Measurements from ENCODE around the gene CSNK2B.

Gene CSNK2B

GRCh38 chr6:31690231-31691077, 24.6 kb downstream of the CSNK2B start:
- Histone ChIP-seq H3K9ac (ENCODE audit: low read length) (no peak overlapping the region), H3K36me3 (ENCODE audit: control insufficient read depth, insufficient read depth, low read length) (peaks cover 59% of the 10 kb centered on the region), H3K27ac (ENCODE audit: low read depth, low read length) (no peak overlapping the region), H3K4me3 (ENCODE audit: low read length) (no peak overlapping the region), H3K27me3 (ENCODE audit: control insufficient read depth, insufficient read depth, low read length) (no peaks in the 10 kb centered on the region), H3K4me1 (ENCODE audit: control insufficient read depth, insufficient read depth, low read length) (no peaks in the 10 kb centered on the region)

GRCh38 chr6:31691078-31691463, 25.2 kb downstream of the CSNK2B start:
- H3K4me3 ChIP-seq (ENCODE audit: low read length): no peak overlapping the region
- peaks cover 56% of the 10 kb centered on the region for H3K36me3 ChIP-seq (ENCODE audit: control insufficient read depth, insufficient read depth, low read length)
- no peak overlapping the region for H3K27ac ChIP-seq (ENCODE audit: low read depth, low read length)

GRCh38 chr6:31691564-31692108, 25.8 kb downstream of the CSNK2B start:
- no peak overlapping the region for H3K27ac ChIP-seq (ENCODE audit: low read depth, low read length)
- no peaks in the 10 kb centered on the region for H3K27me3 ChIP-seq (ENCODE audit: control insufficient read depth, insufficient read depth, low read length)
- no peaks in the 10 kb centered on the region for H3K4me1 ChIP-seq (ENCODE audit: control insufficient read depth, insufficient read depth, low read length)
- peaks cover 51% of the 10 kb centered on the region for H3K36me3 ChIP-seq (ENCODE audit: control insufficient read depth, insufficient read depth, low read length)
- no peak overlapping the region for H3K9ac ChIP-seq (ENCODE audit: low read length)
- H3K4me3 ChIP-seq (ENCODE audit: low read length): no peak overlapping the region

More at GRCh38 chr6:31691078-31691463, 25.2 kb downstream of the CSNK2B start:
- Histone ChIP-seq H3K4me1 (ENCODE audit: control insufficient read depth, insufficient read depth, low read length) (no peaks in the 10 kb centered on the region), H3K27me3 (ENCODE audit: control insufficient read depth, insufficient read depth, low read length) (no peaks in the 10 kb centered on the region), H3K9ac (ENCODE audit: low read length) (no peak overlapping the region)

GRCh38 chr6:31692353-31692752, 26.5 kb downstream of the CSNK2B start:
- Histone ChIP-seq H3K4me3 (ENCODE audit: low read length) (no peak overlapping the region), H3K4me1 (ENCODE audit: control insufficient read depth, insufficient read depth, low read length) (no peaks in the 10 kb centered on the region), H3K27ac (ENCODE audit: low read depth, low read length) (no peak overlapping the region), H3K9ac (ENCODE audit: low read length) (no peak overlapping the region), H3K36me3 (ENCODE audit: control insufficient read depth, insufficient read depth, low read length) (peaks cover 49% of the 10 kb centered on the region), H3K27me3 (ENCODE audit: control insufficient read depth, insufficient read depth, low read length) (no peaks in the 10 kb centered on the region)

- no peaks in the 10 kb centered on the region for H3K4me1 ChIP-seq (ENCODE audit: control insufficient read depth, insufficient read depth, low read length)
- H3K27me3 ChIP-seq (ENCODE audit: control insufficient read depth, insufficient read depth, low read length): no peaks in the 10 kb centered on the region
- H3K27ac ChIP-seq (ENCODE audit: low read depth, low read length): no peak overlapping the region
- H3K4me3 ChIP-seq (ENCODE audit: low read length): no peak overlapping the region
- no peak overlapping the region for H3K9ac ChIP-seq (ENCODE audit: low read length)
- H3K36me3 ChIP-seq (ENCODE audit: control insufficient read depth, insufficient read depth, low read length): peaks cover 45% of the 10 kb centered on the region
These were observed 27.0 kb downstream of the CSNK2B start for GRCh38 chr6:31692886-31693285.

GRCh38 chr6:31693535-31693934, 27.7 kb downstream of the CSNK2B start:
- H3K36me3 ChIP-seq (ENCODE audit: control insufficient read depth, insufficient read depth, low read length): peaks cover 39% of the 10 kb centered on the region
- no peak overlapping the region for H3K4me3 ChIP-seq (ENCODE audit: low read length)
- H3K27ac ChIP-seq (ENCODE audit: low read depth, low read length): no peak overlapping the region
- no peaks in the 10 kb centered on the region for H3K4me1 ChIP-seq (ENCODE audit: control insufficient read depth, insufficient read depth, low read length)
- no peaks in the 10 kb centered on the region for H3K27me3 ChIP-seq (ENCODE audit: control insufficient read depth, insufficient read depth, low read length)
- H3K9ac ChIP-seq (ENCODE audit: low read length): no peak overlapping the region

GRCh38 chr6:31697555-31697954, 31.7 kb downstream of the CSNK2B start:
- H3K27ac ChIP-seq (ENCODE audit: low read depth, low read length): no peak overlapping the region
- H3K36me3 ChIP-seq (ENCODE audit: control insufficient read depth, insufficient read depth, low read length): peaks cover 29% of the 10 kb centered on the region
- H3K27me3 ChIP-seq (ENCODE audit: control insufficient read depth, insufficient read depth, low read length): no peaks in the 10 kb centered on the region
- no peak overlapping the region for H3K4me3 ChIP-seq (ENCODE audit: low read length)
- H3K9ac ChIP-seq (ENCODE audit: low read length): no peak overlapping the region
- H3K4me1 ChIP-seq (ENCODE audit: control insufficient read depth, insufficient read depth, low read length): peaks cover 9% of the 10 kb centered on the region

GRCh38 chr6:31700740-31701401, 35.0 kb downstream of the CSNK2B start:
- H3K4me1 ChIP-seq (ENCODE audit: control insufficient read depth, insufficient read depth, low read length): peaks cover 9% of the 10 kb centered on the region
- H3K27me3 ChIP-seq (ENCODE audit: control insufficient read depth, insufficient read depth, low read length): no peaks in the 10 kb centered on the region
- no peak overlapping the region for H3K9ac ChIP-seq (ENCODE audit: low read length)
- no peak overlapping the region for H3K27ac ChIP-seq (ENCODE audit: low read depth, low read length)
- peak overlapping the region; percentile 10 for H3K4me3 ChIP-seq (ENCODE audit: low read length)
- peaks cover 12% of the 10 kb centered on the region for H3K36me3 ChIP-seq (ENCODE audit: control insufficient read depth, insufficient read depth, low read length)

- Histone ChIP-seq H3K9ac (ENCODE audit: low read length) (peak overlapping the region; percentile 97), H3K4me3 (ENCODE audit: low read length) (peak overlapping the region; percentile 89), H3K27ac (ENCODE audit: low read depth, low read length) (peak overlapping the region; percentile 99), H3K27me3 (ENCODE audit: control insufficient read depth, insufficient read depth, low read length) (no peaks in the 10 kb centered on the region), H3K4me1 (ENCODE audit: control insufficient read depth, insufficient read depth, low read length) (peaks cover 9% of the 10 kb centered on the region), H3K36me3 (ENCODE audit: control insufficient read depth, insufficient read depth, low read length) (peaks cover 11% of the 10 kb centered on the region)
These were observed 36.0 kb downstream of the CSNK2B start for GRCh38 chr6:31701666-31702404.

- peaks cover 9% of the 10 kb centered on the region for H3K4me1 ChIP-seq (ENCODE audit: control insufficient read depth, insufficient read depth, low read length)
- peak overlapping the region; percentile 99 for H3K27ac ChIP-seq (ENCODE audit: low read depth, low read length)
- H3K4me3 ChIP-seq (ENCODE audit: low read length): peak overlapping the region; percentile 89
- H3K36me3 ChIP-seq (ENCODE audit: control insufficient read depth, insufficient read depth, low read length): peaks cover 9% of the 10 kb centered on the region
- H3K9ac ChIP-seq (ENCODE audit: low read length): peak overlapping the region; percentile 97
- H3K27me3 ChIP-seq (ENCODE audit: control insufficient read depth, insufficient read depth, low read length): no peaks in the 10 kb centered on the region
These were observed 36.5 kb downstream of the CSNK2B start for GRCh38 chr6:31702405-31702818.

- Histone ChIP-seq H3K36me3 (ENCODE audit: control insufficient read depth, insufficient read depth, low read length) (peaks cover 9% of the 10 kb centered on the region), H3K27me3 (ENCODE audit: control insufficient read depth, insufficient read depth, low read length) (no peaks in the 10 kb centered on the region), H3K4me3 (ENCODE audit: low read length) (peak within 1 kb of the TSS; percentile 89), H3K9ac (ENCODE audit: low read length) (peak within 1 kb of the TSS; percentile 97), H3K4me1 (ENCODE audit: control insufficient read depth, insufficient read depth, low read length) (peaks cover 9% of the 10 kb centered on the region), H3K27ac (ENCODE audit: low read depth, low read length) (peak within 1 kb of the TSS; percentile 99)
These were observed 37.2 kb downstream of the CSNK2B start, which contains the start of gene ABHD16A for GRCh38 chr6:31702819-31703716. TSS of gene ABHD16A (minus strand) at chr6:31703324. CDS start at chr6:31703281, 43 bp downstream.

Measured in rectal smooth muscle tissue (tissue), 1 donor.